Liver (tissue), 9 donors: ENCODE data around the gene EXOG. TPM values are rescaled to one million over a fixed set of nuclear protein-coding genes. Genes with fewer than 3 reads are reported as not detected.

Experiments
- DNase-seq: peaks from one replicate; pipeline ENCODE4 v3.0.0-alpha.2; 2017; ENCODE audit warnings: low spot score
- H3K27ac ChIP-seq, 2 donors: one replicate each; pipeline ENCODE4 v1.7.0; 2013; ENCODE audit warnings: inconsistent platforms in 2 of 2, low read length in 2 of 2, control low read depth in 1 of 2, low read depth in 1 of 2, mild to moderate bottlenecking in 1 of 2
- H3K27me3 ChIP-seq, 4 donors: one replicate each; pipeline versions ENCODE4 v1.6.1 to v1.7.0; 2013; ENCODE audit warnings: low read length in 3 of 4, inconsistent platforms in 1 of 4, mild to moderate bottlenecking in 1 of 4, moderate library complexity in 1 of 4; ENCODE audit not compliant: control insufficient read depth in 4 of 4, insufficient read depth in 4 of 4
- H3K36me3 ChIP-seq, 4 donors: one replicate each; pipeline versions ENCODE4 v1.6.1 to v1.7.0; 2013; ENCODE audit warnings: low read length in 3 of 4, mild to moderate bottlenecking in 3 of 4, low read depth in 1 of 4, moderate library complexity in 1 of 4; ENCODE audit not compliant: control insufficient read depth in 4 of 4, insufficient read depth in 3 of 4
- H3K4me1 ChIP-seq, 4 donors: one replicate each; pipeline versions ENCODE4 v1.6.1 to v1.7.0; 2013; ENCODE audit warnings: low read length in 3 of 4, mild to moderate bottlenecking in 3 of 4, moderate library complexity in 1 of 4; ENCODE audit not compliant: control insufficient read depth in 4 of 4, insufficient read depth in 4 of 4
- H3K4me3 ChIP-seq, 3 donors: one replicate each; pipeline versions ENCODE4 v1.6.1 to v1.7.0; 2013; ENCODE audit warnings: low read length in 3 of 3, control low read depth in 1 of 3, low read depth in 1 of 3, mild to moderate bottlenecking in 1 of 3
- H3K9ac ChIP-seq, 2 donors: one replicate each; pipeline ENCODE4 v1.7.0; 2013; ENCODE audit warnings: low read length in 2 of 2, mild to moderate bottlenecking in 2 of 2, moderate library complexity in 2 of 2, control low read depth in 1 of 2, low read depth in 1 of 2
- H3K9me3 ChIP-seq, 4 donors: one replicate each; pipeline versions ENCODE4 v1.6.1 to v1.7.0; 2013; ENCODE audit warnings: low read length in 3 of 4; ENCODE audit not compliant: control insufficient read depth in 4 of 4
- ATF3 ChIP-seq: IDR thresholded peaks from 2 replicates; pipeline ENCODE4 v1.6.1; 2016; ENCODE audit warnings: antibody characterized with exemption
- CTCF ChIP-seq: fragments of 150-350 bp; IDR thresholded peaks from 2 replicates; pipeline ENCODE4 v1.5.1; 2017; ENCODE audit warnings: improper control_type of control experiment, low read depth, low read length; ENCODE audit not compliant: missing input control
- EGR1 ChIP-seq, 2 donors: IDR thresholded peaks; 2 replicates each; pipeline ENCODE4 v1.6.1; 2016 to 2018; ENCODE audit warnings: antibody characterized with exemption in 2 of 2, low read depth in 2 of 2
- FOXA2 ChIP-seq: IDR thresholded peaks from 2 replicates; pipeline ENCODE4 v1.6.1; 2016; ENCODE audit warnings: antibody characterized with exemption
- GABPA ChIP-seq, 2 donors: IDR thresholded peaks in 1 of 2; conservative IDR thresholded peaks in 1 of 2; 2 replicates each; pipeline ENCODE4 v1.6.1; 2016; ENCODE audit warnings: antibody characterized with exemption in 2 of 2, mild to moderate bottlenecking in 1 of 2, moderate library complexity in 1 of 2
- HNF4A ChIP-seq, 2 donors: conservative IDR thresholded peaks; 2 replicates each; pipeline ENCODE4 v1.6.1; 2016; ENCODE audit warnings: antibody characterized with exemption in 2 of 2, mild to moderate bottlenecking in 2 of 2
- HNF4G ChIP-seq: IDR thresholded peaks from 2 replicates; pipeline ENCODE4 v1.6.1; 2016; ENCODE audit warnings: antibody characterized with exemption
- JUND ChIP-seq, 2 donors: IDR thresholded peaks; 2 replicates each; pipeline ENCODE4 v1.6.1; 2016; ENCODE audit warnings: antibody characterized with exemption in 2 of 2
- MAX ChIP-seq: IDR thresholded peaks from 2 replicates; pipeline ENCODE4 v1.6.1; 2016; ENCODE audit warnings: antibody characterized with exemption
- NR2F2 ChIP-seq: IDR thresholded peaks from 2 replicates; pipeline ENCODE4 v1.6.1; 2016; ENCODE audit warnings: antibody characterized with exemption
- RAD21 ChIP-seq, 2 donors: IDR thresholded peaks; 2 replicates each; pipeline ENCODE4 v1.6.1; 2016; ENCODE audit warnings: antibody characterized with exemption in 2 of 2, mild to moderate bottlenecking in 2 of 2
- REST ChIP-seq: IDR thresholded peaks from 2 replicates; pipeline ENCODE4 v1.6.1; 2016; ENCODE audit warnings: antibody characterized with exemption, mild to moderate bottlenecking
- RXRA ChIP-seq, 2 donors: IDR thresholded peaks; 2 replicates each; pipeline ENCODE4 v1.6.1; 2017 to 2018; ENCODE audit warnings: antibody characterized with exemption in 2 of 2, mild to moderate bottlenecking in 1 of 2
- SP1 ChIP-seq: IDR thresholded peaks from 2 replicates; pipeline ENCODE4 v1.6.1; 2018; ENCODE audit warnings: antibody characterized with exemption, mild to moderate bottlenecking
- TAF1 ChIP-seq: conservative IDR thresholded peaks from 2 replicates; pipeline ENCODE4 v1.6.1; 2016; ENCODE audit warnings: antibody characterized with exemption, mild to moderate bottlenecking
- YY1 ChIP-seq: IDR thresholded peaks from 2 replicates; pipeline ENCODE4 v1.6.1; 2016; ENCODE audit warnings: antibody characterized with exemption, mild to moderate bottlenecking
- ZBTB33 ChIP-seq: IDR thresholded peaks from 2 replicates; pipeline ENCODE4 v1.6.1; 2016; ENCODE audit warnings: antibody characterized with exemption
- WGBS: extraction: QIAGEN DNeasy Blood & Tissue Kit; methylation state at CpG from one replicate; pipeline ENCODE4 v1.1.7; 2013; 5-methylcytosine and 5-hydroxymethylcytosine counted together
- polyA plus RNA-seq, 2 donors: library from polyadenylated mRNA; stranded (reverse) in 1 of 2; unstranded in 1 of 2; fragments of 200-250 nt in 1 of 2; fragments of >200 nt in 1 of 2; fragmentation: Nextera tagmentation in 1 of 2; extraction: Ambion mirVana in 1 of 2; gene quantifications; one replicate each; pipeline versions ENCODE4 v1.2.1 to v1.2.3, GENCODE V29; 2013 to 2015
- total RNA-seq, 2 donors: library from RNA; depleted of rRNA; stranded (reverse); fragments of >200 nt; gene quantifications; one replicate each; pipeline ENCODE4 v1.2.3, GENCODE V29; 2014
- donor health status: healthy.
- donor health status: healthy.
- donor health status: healthy.
- donor health status: healthy.
- donor health status: healthy.

The EXOG gene
- total and polyA plus RNA-seq, 4 donors = 2.1 to 4.4 (median 3.9) TPM

GRCh38 chr3:38487323-38487722, 8.8 kb upstream of the EXOG start:
- Histone ChIP-seq H3K36me3 (peaks cover 1 to 23% (median 12%) of the 10 kb centered on the region in 4 donors), H3K9me3 (no peaks in the 10 kb centered on the region), H3K27me3 (no peaks in the 10 kb centered on the region), H3K4me1 (no peaks in the 10 kb centered on the region), H3K4me3 (no peak overlapping the region), H3K9ac (no peak overlapping the region), H3K27ac (no peak overlapping the region)
- TF ChIP-seq ZBTB33 (no peak), EGR1 (IDR thresholded peaks at IDR 0.05; ENCODE audit: low read depth in 2 of 2) (no peak), MAX (no peak), FOXA2 (no peak), HNF4A (conservative IDR thresholded peaks at IDR 0.05) (no peak), YY1 (no peak), ATF3 (no peak)
- 77% methylated on average over 3 of the region's 3 CpGs for WGBS
- DNase-seq = no peak

- Histone ChIP-seq H3K27me3 (no peaks in the 10 kb centered on the region), H3K9ac (no peak overlapping the region), H3K9me3 (no peaks in the 10 kb centered on the region), H3K36me3 (peaks cover 1 to 8% (median 5%) of the 10 kb centered on the region in 4 donors), H3K27ac (no peak overlapping the region), H3K4me1 (no peaks in the 10 kb centered on the region), H3K4me3 (no peak overlapping the region)
- whole genome bisulfite sequencing = 73% methylated on average over 2 of the region's 2 CpGs
- DNase-seq = no peak
- TF ChIP-seq MAX (no peak), RXRA (IDR thresholded peaks at IDR 0.05) (no peak), CTCF (no peak), ZBTB33 (no peak), EGR1 (IDR thresholded peaks at IDR 0.05; ENCODE audit: low read depth in 2 of 2) (no peak), ATF3 (no peak), TAF1 (no peak), RAD21 (IDR thresholded peaks at IDR 0.05) (no peak), JUND (IDR thresholded peaks at IDR 0.05) (no peak), SP1 (no peak), YY1 (no peak), NR2F2 (no peak), REST (no peak), HNF4G (no peak), GABPA (IDR thresholded peaks at IDR 0.05 in 1 of 2, conservative IDR thresholded peaks at IDR 0.05 in 1 of 2) (no peak)
Observed at GRCh38 chr3:38488949-38489348, 7.2 kb upstream of the EXOG start.
